Gastroesophageal sphincter (tissue), 3 donors: ENCODE results near the gene SYNDIG1.

ENCODE experiments used
- POLR2A ChIP-seq, 2 donors: fragments of 450-650 bp; IDR thresholded peaks; one replicate each; pipeline ENCODE4 v1.6.1; 2017; ENCODE audit warnings: antibody characterized with exemption in 2 of 2, mild to moderate bottlenecking in 2 of 2, moderate library complexity in 1 of 2
- POLR2AphosphoS5 ChIP-seq: sonication (generic); formaldehyde crosslinking; IDR thresholded peaks from one replicate; pipeline ENCODE4 v1.6.1; 2017; ENCODE audit warnings: antibody characterized with exemption
- TF ChIP-seq, protein P1 (sequence below), 4 experiments: fragments of 200-600 bp in 2 of 4; fragments of 450-650 bp in 2 of 4; sonication (generic) in 1 of 4; IDR thresholded peaks; one replicate each; pipeline ENCODE4 v1.5.1; 2017 to 2019; ENCODE audit warnings: antibody characterized with exemption in 4 of 4, mild to moderate bottlenecking in 2 of 4, moderate library complexity in 2 of 4

GRCh38 chr20:24452498-24453127 is 16.8 kb upstream of the SYNDIG1 start:
- TF ChIP-seq, protein P1, sequence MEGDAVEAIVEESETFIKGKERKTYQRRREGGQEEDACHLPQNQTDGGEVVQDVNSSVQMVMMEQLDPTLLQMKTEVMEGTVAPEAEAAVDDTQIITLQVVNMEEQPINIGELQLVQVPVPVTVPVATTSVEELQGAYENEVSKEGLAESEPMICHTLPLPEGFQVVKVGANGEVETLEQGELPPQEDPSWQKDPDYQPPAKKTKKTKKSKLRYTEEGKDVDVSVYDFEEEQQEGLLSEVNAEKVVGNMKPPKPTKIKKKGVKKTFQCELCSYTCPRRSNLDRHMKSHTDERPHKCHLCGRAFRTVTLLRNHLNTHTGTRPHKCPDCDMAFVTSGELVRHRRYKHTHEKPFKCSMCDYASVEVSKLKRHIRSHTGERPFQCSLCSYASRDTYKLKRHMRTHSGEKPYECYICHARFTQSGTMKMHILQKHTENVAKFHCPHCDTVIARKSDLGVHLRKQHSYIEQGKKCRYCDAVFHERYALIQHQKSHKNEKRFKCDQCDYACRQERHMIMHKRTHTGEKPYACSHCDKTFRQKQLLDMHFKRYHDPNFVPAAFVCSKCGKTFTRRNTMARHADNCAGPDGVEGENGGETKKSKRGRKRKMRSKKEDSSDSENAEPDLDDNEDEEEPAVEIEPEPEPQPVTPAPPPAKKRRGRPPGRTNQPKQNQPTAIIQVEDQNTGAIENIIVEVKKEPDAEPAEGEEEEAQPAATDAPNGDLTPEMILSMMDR (IDR thresholded peaks at IDR 0.05): no peak
- no peak for TF ChIP-seq POLR2A (IDR thresholded peaks at IDR 0.05)
- TF ChIP-seq POLR2AphosphoS5: no peak
